ENCODE results near the gene TTYH3. TPM values are rescaled to one million over a fixed set of nuclear protein-coding genes. Genes with fewer than 3 reads are reported as not detected.

The TTYH3 gene
- total RNA-seq, 1 donor from 2014 or later, result 25.4 TPM

DNA sequence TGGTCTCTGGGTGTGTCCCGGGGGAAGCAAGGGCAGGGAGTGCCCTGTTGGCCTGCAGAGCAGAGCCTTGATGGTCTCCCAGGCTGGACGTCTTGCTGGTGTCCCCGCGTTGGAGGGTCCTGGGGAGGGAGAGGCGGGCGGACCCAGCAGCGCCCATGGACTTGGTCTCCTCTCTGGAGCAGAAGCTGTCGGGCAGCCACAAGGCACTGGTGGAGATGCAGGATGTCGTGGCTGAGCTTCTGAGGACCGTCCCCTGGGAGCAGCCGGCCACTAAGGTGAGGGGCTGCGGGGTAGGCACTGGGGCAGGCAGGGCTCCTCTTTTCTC lies 20.9 kb downstream of the TTYH3 start:
- H3K27me3 Mint-ChIP-seq, result no peaks in the 10 kb centered on the region
- ChIA-PET POLR2A (interaction anchor here (0.6 kb wide), 1 partner anchor 99 kb away, joined by 3 read pairs; no protein-coding TSS in a partner anchor), CTCF (no interaction called here)
- H3K36me3 Mint-ChIP-seq (ENCODE audit: low read depth), result peaks cover 8% of the 10 kb centered on the region
- no peak for ATAC-seq (ENCODE audit: low read depth)
- no peak for DNase-seq
- no peaks in the 10 kb centered on the region for H3K4me1 Mint-ChIP-seq
- H3K27ac Mint-ChIP-seq, result no peak overlapping the region
- intact Hi-C loops (cut with micrococcal nuclease), result no loop called here
- TF ChIP-seq, protein P1, sequence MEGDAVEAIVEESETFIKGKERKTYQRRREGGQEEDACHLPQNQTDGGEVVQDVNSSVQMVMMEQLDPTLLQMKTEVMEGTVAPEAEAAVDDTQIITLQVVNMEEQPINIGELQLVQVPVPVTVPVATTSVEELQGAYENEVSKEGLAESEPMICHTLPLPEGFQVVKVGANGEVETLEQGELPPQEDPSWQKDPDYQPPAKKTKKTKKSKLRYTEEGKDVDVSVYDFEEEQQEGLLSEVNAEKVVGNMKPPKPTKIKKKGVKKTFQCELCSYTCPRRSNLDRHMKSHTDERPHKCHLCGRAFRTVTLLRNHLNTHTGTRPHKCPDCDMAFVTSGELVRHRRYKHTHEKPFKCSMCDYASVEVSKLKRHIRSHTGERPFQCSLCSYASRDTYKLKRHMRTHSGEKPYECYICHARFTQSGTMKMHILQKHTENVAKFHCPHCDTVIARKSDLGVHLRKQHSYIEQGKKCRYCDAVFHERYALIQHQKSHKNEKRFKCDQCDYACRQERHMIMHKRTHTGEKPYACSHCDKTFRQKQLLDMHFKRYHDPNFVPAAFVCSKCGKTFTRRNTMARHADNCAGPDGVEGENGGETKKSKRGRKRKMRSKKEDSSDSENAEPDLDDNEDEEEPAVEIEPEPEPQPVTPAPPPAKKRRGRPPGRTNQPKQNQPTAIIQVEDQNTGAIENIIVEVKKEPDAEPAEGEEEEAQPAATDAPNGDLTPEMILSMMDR (IDR thresholded peaks at IDR 0.05), result no peak
- no peaks in the 10 kb centered on the region for H3K9me3 Mint-ChIP-seq
- no peak overlapping the region for H3K4me3 Mint-ChIP-seq

DNA sequence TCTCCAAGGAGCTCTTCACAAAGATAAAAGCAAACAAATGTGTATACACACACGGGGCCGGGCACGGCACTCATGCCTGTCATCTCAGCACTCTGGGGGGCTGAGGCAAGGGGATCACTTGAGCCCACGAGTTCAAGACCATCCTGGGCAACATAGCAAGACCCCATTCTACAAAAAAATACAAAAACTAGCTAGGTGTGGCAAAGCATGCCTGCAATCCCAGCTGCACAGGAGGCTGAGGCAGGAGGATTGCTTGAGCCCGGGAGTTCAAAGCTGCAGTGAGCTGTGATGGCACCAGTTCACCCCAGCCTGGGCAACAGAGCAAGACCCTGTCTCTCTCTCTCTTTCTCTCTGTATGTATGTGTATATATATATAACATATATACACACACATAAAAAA lies 22.3 kb downstream of the TTYH3 start:
- Mint-ChIP-seq H3K4me1 (no peaks in the 10 kb centered on the region), H3K27me3 (no peaks in the 10 kb centered on the region), H3K9me3 (no peaks in the 10 kb centered on the region), H3K27ac (no peak overlapping the region), H3K4me3 (no peak overlapping the region), H3K36me3 (ENCODE audit: low read depth) (peaks cover 6% of the 10 kb centered on the region)
- intact Hi-C loops (cut with micrococcal nuclease), result no loop called here
- DNase-seq (no peak), ATAC-seq (ENCODE audit: low read depth) (no peak)
- POLR2A ChIA-PET, result interaction anchor here (0.7 kb wide), 1 partner anchor 26 kb away, joined by 4 read pairs; no protein-coding TSS in a partner anchor
- CTCF ChIA-PET, result interaction anchor here (1.0 kb wide), 1 partner anchor 17 kb away, joined by 4 read pairs; no protein-coding TSS in a partner anchor
- TF ChIP-seq, protein P1 (IDR thresholded peaks at IDR 0.05), result no peak

DNA sequence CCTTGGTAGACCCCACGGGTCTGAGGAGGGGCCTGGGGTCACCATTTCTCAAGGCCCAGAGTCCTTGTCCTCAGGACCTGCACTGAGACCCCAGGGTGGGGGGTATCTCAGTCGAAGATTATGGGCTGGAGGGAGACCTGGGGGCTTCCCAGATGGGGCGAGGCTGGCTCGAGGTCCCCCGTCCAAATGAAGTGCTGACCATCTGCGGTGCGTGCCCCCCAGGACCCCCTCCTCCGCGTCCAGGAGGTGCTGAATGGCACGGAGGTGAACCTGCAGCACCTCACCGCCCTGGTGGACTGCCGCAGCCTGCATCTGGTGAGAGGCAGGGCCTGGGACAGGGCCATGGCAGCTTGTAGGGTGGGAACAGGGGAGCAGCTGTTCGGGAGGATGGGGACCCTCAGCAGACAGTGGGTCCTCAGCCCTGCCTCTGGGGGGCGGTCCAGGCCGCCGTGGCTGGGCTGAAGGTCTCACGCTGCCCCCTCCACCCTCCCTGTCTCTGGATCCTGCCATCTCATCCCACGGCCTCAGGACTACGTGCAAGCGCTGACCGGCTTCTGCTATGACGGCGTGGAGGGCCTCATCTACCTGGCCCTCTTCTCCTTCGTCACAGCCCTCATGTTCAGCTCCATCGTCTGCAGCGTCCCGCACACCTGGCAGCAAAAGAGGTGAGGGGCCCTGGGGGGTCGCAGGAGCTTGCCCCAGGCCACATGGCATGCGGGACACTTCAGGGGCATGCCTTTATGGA lies 24.3 kb downstream of the TTYH3 start:
- Mint-ChIP-seq H3K36me3 (ENCODE audit: low read depth) (no peaks in the 10 kb centered on the region), H3K27me3 (no peaks in the 10 kb centered on the region), H3K27ac (no peak overlapping the region), H3K4me1 (no peaks in the 10 kb centered on the region), H3K4me3 (no peak overlapping the region), H3K9me3 (no peaks in the 10 kb centered on the region)
- ChIA-PET POLR2A (no interaction called here), CTCF (no interaction called here)
- DNase-seq (no peak), ATAC-seq (ENCODE audit: low read depth) (no peak)
- intact Hi-C loops (cut with micrococcal nuclease), result no loop called here
- TF ChIP-seq, protein P1 (IDR thresholded peaks at IDR 0.05), result no peak

DNA sequence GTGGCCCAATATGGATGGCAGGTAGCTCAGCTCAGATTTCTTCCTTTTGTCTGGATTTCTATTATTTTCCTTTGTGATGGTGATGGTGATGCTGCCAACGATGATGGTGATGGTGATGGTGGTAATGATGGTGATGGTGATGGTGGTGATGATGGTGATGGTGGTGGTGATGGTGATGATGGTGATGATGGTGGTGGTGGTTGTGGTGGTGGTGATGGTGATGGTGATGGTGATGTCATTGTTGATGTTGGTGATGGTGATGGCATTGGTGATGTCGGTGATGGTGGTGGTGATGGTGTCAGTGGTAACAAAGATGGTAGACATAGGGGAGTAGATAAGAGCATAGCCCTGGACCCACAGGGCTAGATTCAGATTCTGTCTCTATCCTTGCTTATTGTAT lies 25.4 kb downstream of the TTYH3 start:
- no peaks in the 10 kb centered on the region for H3K9me3 Mint-ChIP-seq
- TF ChIP-seq, protein P1 (IDR thresholded peaks at IDR 0.05), result no peak
- ChIA-PET POLR2A (no interaction called here), CTCF (no interaction called here)
- H3K36me3 Mint-ChIP-seq (ENCODE audit: low read depth), result peaks cover 6% of the 10 kb centered on the region
- no peak overlapping the region for H3K27ac Mint-ChIP-seq
- intact Hi-C loops (cut with micrococcal nuclease), result no loop called here
- H3K4me3 Mint-ChIP-seq, result no peak overlapping the region
- DNase-seq, result no peak
- no peaks in the 10 kb centered on the region for H3K27me3 Mint-ChIP-seq
- no peak for ATAC-seq (ENCODE audit: low read depth)
- H3K4me1 Mint-ChIP-seq, result no peaks in the 10 kb centered on the region

DNA sequence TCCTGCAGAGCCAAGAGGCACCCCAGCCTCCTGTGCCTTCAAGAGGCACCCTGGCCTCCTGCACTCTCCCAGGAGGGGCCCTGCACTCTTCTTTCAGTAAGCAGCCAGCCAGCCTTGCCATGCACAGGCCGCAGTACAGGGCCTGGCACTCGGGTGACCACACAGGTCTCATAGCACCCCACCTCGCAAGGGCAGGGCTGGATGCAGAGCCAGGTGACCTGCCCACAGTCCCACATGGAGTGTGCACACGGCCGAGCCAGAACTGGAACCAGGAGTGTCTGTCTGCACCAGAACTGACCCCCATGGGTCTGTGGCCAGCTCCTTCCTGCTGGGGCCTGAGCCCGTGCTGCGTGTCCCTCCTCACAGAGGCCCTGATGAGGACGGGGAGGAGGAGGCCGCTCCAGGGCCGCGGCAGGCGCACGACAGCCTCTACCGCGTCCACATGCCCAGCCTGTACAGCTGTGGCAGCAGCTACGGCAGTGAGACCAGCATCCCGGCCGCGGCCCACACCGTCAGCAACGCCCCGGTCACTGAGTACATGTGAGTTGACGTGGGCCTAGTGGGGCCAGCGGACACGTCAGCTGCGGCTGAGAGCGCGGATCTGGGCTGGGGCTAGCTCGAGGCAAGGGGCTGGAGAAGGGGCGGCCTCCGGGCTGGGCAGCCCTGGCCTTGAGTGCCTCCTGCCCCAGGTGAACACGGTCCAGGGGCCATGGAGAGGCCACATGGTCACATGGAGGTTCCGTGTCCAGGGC lies 26.3 kb downstream of the TTYH3 start:
- TF ChIP-seq, protein P1 (IDR thresholded peaks at IDR 0.05), result no peak
- Mint-ChIP-seq H3K4me1 (no peaks in the 10 kb centered on the region), H3K36me3 (ENCODE audit: low read depth) (peaks cover 9% of the 10 kb centered on the region), H3K27ac (no peak overlapping the region), H3K4me3 (no peak overlapping the region), H3K27me3 (no peaks in the 10 kb centered on the region), H3K9me3 (no peaks in the 10 kb centered on the region)
- POLR2A ChIA-PET, result no interaction called here
- intact Hi-C loops (cut with micrococcal nuclease), result no loop called here
- ATAC-seq (ENCODE audit: low read depth), result no peak
- no peak for DNase-seq
- CTCF ChIA-PET, result no interaction called here

Data from activated B cell treated with CpG ODN at 0.5 μM for 24 hours (primary cell).